HEK293 (cell line): ENCODE measurements around the gene PDZRN4.

ENCODE experiments used
- CTCF ChIA-PET: fragments of 350-600 bp; formaldehyde crosslinking; extraction: SDS; loops from one replicate; lab custom pipeline; 2021; ENCODE audit warnings: antibody characterized with exemption; lab: Yijun Ruan, JAX
- POLR2A ChIA-PET: fragments of 300-600 bp; formaldehyde crosslinking; extraction: SDS; loops from one replicate; lab custom pipeline; 2020; ENCODE audit warnings: antibody characterized with exemption, inconsistent platforms; lab: Yijun Ruan, JAX
- H3K27ac ChIP-seq: fragments of 200-500 bp; sonication (Bioruptor generic); 2 replicates; pipeline ENCODE4 v1.5.1; 2014; ENCODE audit warnings: low read depth, low read length, control low read depth, inconsistent platforms; ENCODE audit errors: extremely low read depth
- H3K36me3 ChIP-seq, 2 experiments: fragments of 200-500 bp in 1 of 2; sonication (Bioruptor generic) in 1 of 2; 1 replicate in 1 of 2; 2 replicates in 1 of 2; pipeline ENCODE4 v1.5.1; 2014 to 2017; ENCODE audit warnings: inconsistent platforms in 2 of 2, low read length in 2 of 2; ENCODE audit not compliant: control insufficient read depth in 2 of 2, insufficient read depth in 1 of 2
- H3K4me1 ChIP-seq: fragments of 200-500 bp; sonication (Bioruptor generic); 2 replicates; pipeline ENCODE4 v1.5.1; 2014; ENCODE audit warnings: mild to moderate bottlenecking, low read length, inconsistent platforms; ENCODE audit not compliant: control insufficient read depth, insufficient read depth
- H3K4me3 ChIP-seq: 2 replicates; pipeline ENCODE4 v1.5.1; 2011; ENCODE audit warnings: low read depth, mild to moderate bottlenecking, control low read depth, low read length, moderate library complexity
- H3K9me3 ChIP-seq: fragments of 200-500 bp; sonication (Bioruptor generic); 2 replicates; pipeline ENCODE4 v1.5.1; 2014; ENCODE audit warnings: low read depth, low read length, inconsistent platforms; ENCODE audit not compliant: control insufficient read depth, insufficient read depth
- FEZF1 ChIP-seq: fragments of 450-650 bp; formaldehyde crosslinking; IDR thresholded peaks from 2 replicates; pipeline ENCODE4 v1.5.1; 2016; ENCODE audit warnings: missing biosample characterization, missing genetic modification characterization
- HOXC10 ChIP-seq: sonication (generic); formaldehyde crosslinking; IDR thresholded peaks from 2 replicates; pipeline ENCODE4 v1.8.1; 2023; ENCODE audit warnings: mild to moderate bottlenecking, missing genetic modification reagents
- HOXD13 ChIP-seq: sonication (generic); formaldehyde crosslinking; IDR thresholded peaks from 2 replicates; pipeline ENCODE4 v1.8.0; 2022; ENCODE audit warnings: missing genetic modification reagents, borderline replicate concordance
- KLF1 ChIP-seq: fragments of 450-650 bp; formaldehyde crosslinking; IDR thresholded peaks from 2 replicates; pipeline ENCODE4 v1.5.1; 2016; ENCODE audit warnings: missing biosample characterization, missing genetic modification characterization
- SALL2 ChIP-seq: fragments of 450-650 bp; formaldehyde crosslinking; IDR thresholded peaks from 2 replicates; pipeline ENCODE4 v1.5.0; 2017; ENCODE audit warnings: missing biosample characterization, mild to moderate bottlenecking, missing genetic modification characterization, borderline replicate concordance
- ZBTB8A ChIP-seq: fragments of 450-650 bp; formaldehyde crosslinking; IDR thresholded peaks from 2 replicates; pipeline ENCODE4 v1.5.1; 2016; ENCODE audit warnings: missing biosample characterization, missing genetic modification characterization
- ZFHX2 ChIP-seq: fragments of 450-650 bp; formaldehyde crosslinking; conservative IDR thresholded peaks from 2 replicates; pipeline ENCODE4 v1.5.1; 2016; ENCODE audit warnings: missing biosample characterization, missing genetic modification characterization
- ZNF140 ChIP-seq: fragments of 450-650 bp; formaldehyde crosslinking; IDR thresholded peaks from 2 replicates; pipeline ENCODE4 v1.5.1; 2016; ENCODE audit warnings: missing biosample characterization, missing genetic modification characterization
- ZNF366 ChIP-seq: fragments of 450-650 bp; formaldehyde crosslinking; conservative IDR thresholded peaks from 2 replicates; pipeline ENCODE4 v1.5.1; 2016; ENCODE audit warnings: missing biosample characterization, missing genetic modification characterization
- ZNF560 ChIP-seq: fragments of 450-650 bp; formaldehyde crosslinking; IDR thresholded peaks from 2 replicates; pipeline ENCODE4 v1.5.1; 2017; ENCODE audit warnings: missing biosample characterization, missing genetic modification characterization, borderline replicate concordance
- ZNF610 ChIP-seq: fragments of 450-650 bp; formaldehyde crosslinking; IDR thresholded peaks from 2 replicates; pipeline ENCODE4 v1.5.1; 2016; ENCODE audit warnings: missing biosample characterization, missing genetic modification characterization, borderline replicate concordance
- TF ChIP-seq, protein P1 (sequence below): fragments of 450-650 bp; formaldehyde crosslinking; IDR thresholded peaks from 2 replicates; pipeline ENCODE4 v1.5.1; 2016; ENCODE audit warnings: missing biosample characterization, missing genetic modification characterization
- TF ChIP-seq, protein P2 (sequence below): fragments of 450-650 bp; formaldehyde crosslinking; IDR thresholded peaks from 2 replicates; pipeline ENCODE4 v1.5.1; 2016; ENCODE audit warnings: missing biosample characterization, missing genetic modification characterization

PDZRN4 gene

DNA sequence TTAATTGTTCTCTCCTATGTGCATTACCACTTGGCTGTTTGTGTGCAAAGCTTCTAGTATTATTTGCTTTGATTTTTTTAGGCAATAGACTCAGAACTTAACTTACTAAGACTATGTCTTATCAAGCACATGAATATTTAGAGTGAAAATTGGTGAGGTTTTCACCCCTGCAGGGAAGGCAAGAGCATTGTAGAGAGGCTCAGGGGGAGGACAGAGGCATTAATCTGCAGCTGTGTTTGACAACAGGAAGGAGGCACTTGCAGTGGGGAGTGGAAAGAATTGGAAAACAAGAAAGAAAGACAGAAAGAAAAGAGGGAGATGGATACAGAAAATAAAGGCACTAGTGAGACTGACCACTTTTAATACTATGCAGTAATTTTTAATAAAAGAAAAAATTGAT, 431.6 kb downstream of the PDZRN4 start:
- H3K9me3 ChIP-seq = no peaks in the 10 kb centered on the region
- ChIA-PET CTCF (interaction anchor here (0.8 kb wide), 1 partner anchor 122 kb away, joined by 6 read pairs; no protein-coding TSS in a partner anchor), POLR2A (no interaction called here)

DNA sequence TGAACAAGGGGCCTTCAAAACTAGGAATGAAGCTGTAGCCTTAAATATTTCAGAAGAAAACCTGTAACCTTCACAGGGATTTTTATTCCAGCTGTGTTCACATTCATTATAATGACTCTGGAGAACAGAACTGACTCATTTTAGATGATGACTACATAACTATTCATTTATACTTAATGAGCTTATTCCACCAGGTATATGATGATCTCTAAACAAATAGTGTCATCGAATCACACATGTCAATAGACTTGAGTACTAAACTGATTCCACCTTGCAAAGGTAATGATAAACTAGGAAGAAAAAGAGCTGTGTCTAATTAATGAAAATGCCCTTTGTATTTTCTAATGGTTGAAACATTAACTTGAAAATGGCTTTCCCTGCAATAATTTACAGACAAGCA, 433.2 kb downstream of the PDZRN4 start:
- Histone ChIP-seq H3K4me1 (no peaks in the 10 kb centered on the region), H3K4me3 (no peak overlapping the region), H3K36me3 (no peaks in the 10 kb centered on the region), H3K9me3 (no peaks in the 10 kb centered on the region), H3K27ac (no peak overlapping the region)
- ChIA-PET CTCF (interaction anchor here (0.6 to 0.7 kb wide), 2 partner anchors 18 to 1451 kb away, joined by 3 read pairs; no protein-coding TSS in a partner anchor), POLR2A (no interaction called here)
- TF ChIP-seq, protein P1, sequence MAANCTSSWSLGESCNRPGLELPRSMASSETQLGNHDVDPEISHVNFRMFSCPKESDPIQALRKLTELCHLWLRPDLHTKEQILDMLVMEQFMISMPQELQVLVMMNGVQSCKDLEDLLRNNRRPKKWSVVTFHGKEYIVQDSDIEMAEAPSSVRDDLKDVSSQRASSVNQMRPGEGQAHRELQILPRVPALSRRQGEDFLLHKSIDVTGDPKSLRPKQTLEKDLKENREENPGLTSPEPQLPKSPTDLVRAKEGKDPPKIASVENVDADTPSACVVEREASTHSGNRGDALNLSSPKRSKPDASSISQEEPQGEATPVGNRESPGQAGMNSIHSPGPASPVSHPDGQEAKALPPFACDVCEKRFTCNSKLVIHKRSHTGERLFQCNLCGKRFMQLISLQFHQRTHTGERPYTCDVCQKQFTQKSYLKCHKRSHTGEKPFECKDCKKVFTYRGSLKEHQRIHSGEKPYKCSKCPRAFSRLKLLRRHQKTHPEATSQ = no peak
- TF ChIP-seq ZBTB8A = no peak
- TF ChIP-seq SALL2 = no peak

More for the DNA sequence above, 431.6 kb downstream of the PDZRN4 start:
- Histone ChIP-seq H3K27ac (no peak overlapping the region), H3K4me3 (no peak overlapping the region)
- TF ChIP-seq ZFHX2 (tag by site-specific recombination) = no peak
- TF ChIP-seq FEZF1 (tag by site-specific recombination) = no peak
- TF ChIP-seq, protein P2, sequence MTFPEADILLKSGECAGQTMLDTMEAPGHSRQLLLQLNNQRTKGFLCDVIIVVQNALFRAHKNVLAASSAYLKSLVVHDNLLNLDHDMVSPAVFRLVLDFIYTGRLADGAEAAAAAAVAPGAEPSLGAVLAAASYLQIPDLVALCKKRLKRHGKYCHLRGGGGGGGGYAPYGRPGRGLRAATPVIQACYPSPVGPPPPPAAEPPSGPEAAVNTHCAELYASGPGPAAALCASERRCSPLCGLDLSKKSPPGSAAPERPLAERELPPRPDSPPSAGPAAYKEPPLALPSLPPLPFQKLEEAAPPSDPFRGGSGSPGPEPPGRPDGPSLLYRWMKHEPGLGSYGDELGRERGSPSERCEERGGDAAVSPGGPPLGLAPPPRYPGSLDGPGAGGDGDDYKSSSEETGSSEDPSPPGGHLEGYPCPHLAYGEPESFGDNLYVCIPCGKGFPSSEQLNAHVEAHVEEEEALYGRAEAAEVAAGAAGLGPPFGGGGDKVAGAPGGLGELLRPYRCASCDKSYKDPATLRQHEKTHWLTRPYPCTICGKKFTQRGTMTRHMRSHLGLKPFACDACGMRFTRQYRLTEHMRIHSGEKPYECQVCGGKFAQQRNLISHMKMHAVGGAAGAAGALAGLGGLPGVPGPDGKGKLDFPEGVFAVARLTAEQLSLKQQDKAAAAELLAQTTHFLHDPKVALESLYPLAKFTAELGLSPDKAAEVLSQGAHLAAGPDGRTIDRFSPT (tag by site-specific recombination) = no peak
- no peak for TF ChIP-seq ZNF560 (tag by site-specific recombination)
- no peak for TF ChIP-seq ZNF610 (tag by site-specific recombination)
- TF ChIP-seq ZNF140 = no peak
- TF ChIP-seq ZNF366 = no peak
- TF ChIP-seq HOXD13 (CRISPR knock-in tag) = no peak
- TF ChIP-seq HOXC10 (CRISPR knock-in tag) = no peak
- TF ChIP-seq KLF1 = no peak
- TF ChIP-seq, all 188 proteins: peak for 0
- no peaks in the 10 kb centered on the region for H3K4me1 ChIP-seq
- no peaks in the 10 kb centered on the region for H3K36me3 ChIP-seq
